ELF-1 (cell line): Measurements from ENCODE around the gene PITPNC1.
"Not testable (repeated sequence)": the region's sequence is repeated elsewhere in the genome, so short reads cannot be mapped to it uniquely, and the experiment has no call there.

Experiments used
- DNase-seq: peaks from one replicate; pipeline ENCODE4 v3.0.0-alpha.2; 2016; ENCODE audit warnings: low read depth, low spot score

Gene PITPNC1

GRCh38 chr17:67461228-67461780 lies 84.2 kb downstream of the PITPNC1 start:
- DNase-seq: no peak

- no peak for DNase-seq
Observed at GRCh38 chr17:67461876-67462275, 84.8 kb downstream of the PITPNC1 start.

- no peak for DNase-seq
Observed at GRCh38 chr17:67466251-67466796, 89.2 kb downstream of the PITPNC1 start.

DNA sequence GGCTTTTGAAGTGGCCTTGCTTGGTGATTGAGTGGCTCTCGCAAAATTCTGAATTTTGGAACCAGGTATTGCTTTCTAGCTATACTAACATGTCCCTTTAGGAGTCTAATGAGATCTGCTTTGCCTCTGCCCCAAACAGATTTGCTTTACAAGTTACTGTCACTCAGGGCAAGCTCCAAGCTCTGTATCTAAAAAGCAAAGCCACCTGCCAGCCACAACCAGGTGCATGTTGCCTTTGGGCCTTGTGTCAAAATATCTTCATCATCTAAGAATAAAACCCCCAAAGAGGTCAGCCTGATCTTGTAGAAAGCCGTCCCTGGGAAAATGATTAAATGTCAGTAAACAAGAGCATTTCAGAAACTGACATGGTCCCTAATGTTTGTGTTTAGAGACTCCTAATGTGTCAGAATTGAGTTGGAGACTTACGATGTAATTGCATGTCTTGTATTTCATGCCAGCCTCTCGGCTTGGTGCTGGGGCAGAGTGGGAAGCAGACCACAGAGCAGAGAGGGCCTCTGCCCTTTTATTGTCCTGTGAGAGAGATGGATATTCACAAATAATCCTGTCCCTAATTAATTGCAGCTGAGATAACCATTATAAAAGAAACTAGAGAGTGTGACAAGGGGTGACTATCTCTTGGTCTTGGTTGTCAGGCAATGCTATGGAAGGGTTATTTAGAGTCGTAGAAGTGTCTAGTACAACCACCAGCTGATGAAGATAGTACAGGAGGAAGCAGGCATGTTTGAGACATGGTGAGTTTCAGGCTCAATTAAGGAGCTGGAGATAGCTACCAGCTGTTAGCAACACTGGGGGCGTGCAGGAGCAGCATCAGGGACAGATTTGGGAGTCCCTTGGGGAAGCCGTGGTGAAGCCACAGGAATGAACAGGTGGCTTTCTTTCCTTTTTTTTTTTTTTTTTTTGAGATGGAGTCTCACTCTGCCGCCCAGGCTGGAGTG lies 90.7 kb downstream of the PITPNC1 start:
- no peak for DNase-seq

DNA sequence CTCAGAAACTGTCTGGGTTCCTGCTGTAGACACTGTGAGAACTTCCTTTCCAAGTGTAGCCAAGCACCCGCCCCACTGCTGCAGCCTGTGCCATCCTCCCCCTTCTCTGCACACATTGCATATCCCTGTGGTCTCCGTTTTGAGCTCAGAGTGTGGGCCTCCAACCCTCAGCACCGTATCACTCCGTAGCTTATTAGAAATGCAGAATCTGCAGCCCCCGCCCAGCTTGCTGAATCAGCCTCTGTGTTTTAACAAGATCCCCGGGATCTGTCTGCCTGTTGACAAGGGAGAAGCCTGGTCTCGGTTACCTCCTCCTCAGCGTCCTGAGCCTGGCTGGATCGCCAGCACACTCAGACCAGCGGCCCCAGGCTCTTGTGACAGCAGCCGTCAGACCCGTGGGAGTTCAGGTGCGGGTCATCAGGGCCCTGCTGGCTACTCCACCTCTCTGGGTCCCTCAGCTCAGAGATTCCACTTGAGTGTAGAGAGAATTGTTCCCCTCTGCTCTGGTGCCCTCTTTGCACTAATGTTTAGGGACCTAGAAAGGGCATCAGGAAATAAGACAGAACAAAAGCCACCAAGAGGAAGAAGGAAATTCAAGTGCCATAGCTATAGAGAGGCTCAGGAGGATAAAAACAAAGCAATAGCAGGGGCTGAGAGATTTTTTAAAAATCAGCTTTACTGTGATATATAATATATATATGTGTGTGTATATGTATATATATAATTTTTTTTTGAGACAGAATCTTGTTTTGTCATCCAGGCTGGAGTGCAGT lies 92.3 kb downstream of the PITPNC1 start:
- peak; percentile 76 for DNase-seq

GRCh38 chr17:67470163-67470562 lies 93.1 kb downstream of the PITPNC1 start:
- DNase-seq: no peak

GRCh38 chr17:67471118-67471517 lies 94.0 kb downstream of the PITPNC1 start:
- no peak for DNase-seq

- DNase-seq: not testable (repeated sequence)
Observed at GRCh38 chr17:67472606-67473005, 95.5 kb downstream of the PITPNC1 start.

DNA sequence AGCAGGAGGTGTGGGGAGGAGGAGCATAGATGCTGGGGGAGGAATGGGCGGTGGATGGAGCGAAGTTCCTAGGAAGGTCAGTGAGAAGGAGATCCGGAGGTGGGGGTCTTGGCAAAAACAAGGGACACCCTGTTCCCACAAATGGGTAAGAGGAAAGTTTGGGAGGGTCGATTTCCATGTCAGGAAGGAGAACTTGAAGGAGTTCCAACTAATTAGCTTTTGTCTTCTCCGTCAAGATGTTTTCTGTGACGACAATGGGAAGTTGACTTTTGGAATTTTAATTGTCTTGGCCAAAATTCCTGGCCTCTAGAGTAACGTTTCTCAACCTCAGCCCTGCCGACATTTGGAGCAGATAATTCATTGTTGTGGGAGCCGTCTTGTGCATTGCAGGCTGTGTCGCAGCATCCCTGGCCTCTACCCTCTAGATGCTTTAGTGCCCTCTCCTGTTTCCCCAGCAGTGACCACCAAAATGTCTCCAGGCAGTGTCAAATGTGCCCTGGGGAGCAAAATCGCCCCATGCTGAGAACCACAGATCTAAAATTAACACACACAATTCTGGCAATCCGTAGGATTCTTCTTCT lies 97.1 kb downstream of the PITPNC1 start:
- DNase-seq: peak; percentile 32

DNA sequence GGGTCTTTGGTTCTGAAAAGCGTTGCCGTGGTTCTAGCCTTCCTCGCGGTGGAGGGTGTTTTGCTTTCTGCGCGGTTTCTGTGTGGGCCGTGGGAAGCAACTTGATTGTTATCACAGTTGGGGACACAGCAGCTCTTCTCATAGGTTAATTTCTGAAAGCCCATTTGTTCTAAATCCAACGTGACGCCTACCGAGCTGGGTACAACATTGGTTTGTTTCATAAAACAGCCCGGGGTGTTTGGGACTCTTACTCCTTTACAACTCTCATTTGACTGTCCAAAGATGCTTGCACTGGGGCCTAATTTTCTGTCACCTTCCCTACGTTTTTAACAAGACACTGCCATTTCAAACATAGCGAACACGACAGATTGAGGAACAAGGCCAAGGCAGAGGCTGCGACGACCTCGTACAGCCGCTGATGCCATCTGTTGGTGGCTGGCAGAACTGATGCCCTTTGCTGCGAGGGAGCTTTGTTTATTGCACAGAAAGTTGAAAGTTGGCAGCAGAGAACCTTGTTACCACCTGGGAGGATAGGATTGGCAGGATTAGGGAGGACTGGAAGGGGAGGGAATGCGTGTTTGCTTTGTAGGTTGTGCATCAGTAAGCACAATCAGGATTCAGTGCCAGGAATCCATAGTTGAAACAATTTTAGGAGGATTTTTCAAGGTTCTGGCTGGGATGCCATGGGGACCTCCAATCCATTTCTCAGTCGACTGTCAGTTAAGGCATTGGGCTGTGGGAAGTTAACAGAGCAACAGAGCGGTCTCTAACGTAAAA lies 98.3 kb downstream of the PITPNC1 start:
- peak; percentile 77 for DNase-seq

- no peak for DNase-seq
Observed at GRCh38 chr17:67476787-67477335, 99.8 kb downstream of the PITPNC1 start.

DNA sequence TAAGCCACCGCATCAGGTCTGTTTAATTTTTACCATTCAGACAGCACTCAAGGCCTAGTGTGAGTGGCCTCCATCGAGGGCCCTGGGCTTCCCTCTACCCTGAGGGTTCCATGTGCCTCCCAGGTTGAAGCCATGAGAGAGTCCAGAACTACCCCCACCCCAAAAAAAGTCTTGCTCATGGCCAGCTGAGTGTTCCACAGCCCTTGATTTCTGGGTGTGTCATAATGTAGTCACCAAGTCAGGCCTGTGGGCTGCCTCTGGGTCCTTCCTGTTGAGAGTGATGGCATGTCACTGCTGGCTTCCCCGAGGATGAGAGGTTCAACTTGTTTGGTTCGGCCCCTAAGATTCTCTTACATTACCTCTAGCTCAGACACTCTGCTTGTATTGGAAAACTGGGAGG lies 100.6 kb downstream of the PITPNC1 start:
- no peak for DNase-seq

DNA sequence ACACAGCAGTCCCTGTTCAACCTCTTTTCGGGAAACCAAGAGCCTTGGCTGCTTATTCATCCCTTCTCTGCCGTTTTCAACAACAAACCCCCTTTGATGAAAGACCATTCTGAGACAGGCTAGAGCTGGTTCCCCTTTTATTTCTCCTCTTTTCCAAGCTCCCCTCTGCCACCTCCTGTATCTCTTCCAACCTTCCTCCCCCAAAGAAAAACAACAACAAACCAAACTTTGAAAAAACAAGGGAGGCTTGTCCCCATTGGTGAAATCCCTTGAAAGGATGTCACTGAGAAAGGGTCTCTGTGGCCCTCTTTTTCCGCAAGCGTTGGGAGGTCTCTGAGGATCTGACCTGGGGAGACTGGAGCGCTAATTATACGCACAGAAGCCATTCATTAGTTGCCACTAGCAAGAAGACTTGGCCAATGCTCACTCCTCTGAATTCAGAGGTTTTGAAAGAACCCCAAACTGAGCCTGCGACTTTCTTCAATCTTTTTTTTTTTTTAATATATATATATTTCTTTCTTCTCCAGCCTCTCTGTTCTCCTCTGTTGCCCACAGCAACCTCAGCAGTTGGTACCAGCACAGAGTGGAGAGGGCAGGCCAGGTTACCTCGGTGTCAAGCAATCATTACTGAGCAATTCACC lies 101.4 kb downstream of the PITPNC1 start:
- DNase-seq: no peak

- no peak for DNase-seq
Observed at GRCh38 chr17:67479148-67479547, 102.1 kb downstream of the PITPNC1 start.

GRCh38 chr17:67480959-67481358 lies 103.9 kb downstream of the PITPNC1 start:
- DNase-seq: not testable (repeated sequence)

- no peak for DNase-seq
Observed at GRCh38 chr17:67481808-67482207, 104.7 kb downstream of the PITPNC1 start.

DNA sequence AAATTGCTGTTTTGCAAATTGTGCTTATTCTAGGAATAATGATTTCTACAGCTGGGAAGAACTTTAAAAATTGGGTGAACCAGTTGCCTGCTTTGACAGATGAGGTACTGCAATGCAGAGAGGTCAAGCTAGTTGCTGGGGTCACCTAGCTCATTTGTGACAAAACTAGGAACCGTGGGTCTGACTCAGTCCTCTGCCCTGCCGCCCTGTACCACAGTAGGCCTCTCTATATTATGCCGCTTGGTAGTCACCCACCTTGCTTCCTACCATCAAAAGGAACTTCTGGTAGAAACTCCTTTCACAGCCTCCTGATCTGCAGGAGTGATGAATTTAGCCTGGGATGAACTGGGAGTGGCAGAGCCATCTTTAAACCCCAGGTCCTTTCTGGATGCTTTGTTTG lies 105.7 kb downstream of the PITPNC1 start:
- no peak for DNase-seq

DNA sequence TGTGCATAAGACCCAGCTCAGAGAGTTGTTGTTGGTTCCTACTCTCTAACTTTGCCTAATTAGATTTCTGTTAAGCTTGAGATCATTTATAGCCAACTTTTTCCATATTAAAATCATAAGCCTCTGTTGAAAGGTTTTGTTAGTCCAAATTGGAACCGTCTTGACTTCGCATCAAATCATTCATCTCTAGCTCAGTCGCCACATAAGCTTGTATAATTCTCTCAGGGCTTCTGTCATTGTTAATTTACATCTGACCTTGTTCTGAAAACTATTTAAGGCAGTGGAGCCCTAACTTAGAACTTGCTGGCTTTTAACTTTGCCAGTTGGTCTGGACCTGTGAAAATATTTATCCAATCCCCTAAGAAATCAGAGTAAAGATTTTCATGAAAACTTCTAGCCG lies 107.2 kb downstream of the PITPNC1 start:
- DNase-seq: no peak

DNA sequence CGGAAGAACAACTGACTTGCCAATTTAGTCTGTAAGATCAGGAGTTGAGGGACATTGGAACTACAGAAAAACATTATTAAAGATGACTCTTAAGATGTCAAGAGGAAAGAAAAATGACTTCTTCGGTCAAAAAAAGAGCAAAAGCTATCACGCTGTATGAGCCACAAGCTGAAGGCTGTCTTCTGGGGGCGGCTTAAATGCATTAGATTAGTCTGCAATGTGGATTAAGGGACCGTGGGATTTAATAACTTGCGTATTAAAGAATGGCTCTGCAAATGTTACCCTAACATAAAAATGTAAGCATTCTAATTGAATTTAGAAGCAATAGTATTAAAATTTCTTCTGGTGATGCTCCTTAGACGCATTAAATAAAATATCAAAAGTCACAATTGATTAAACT lies 108.6 kb downstream of the PITPNC1 start:
- DNase-seq: no peak

DNA sequence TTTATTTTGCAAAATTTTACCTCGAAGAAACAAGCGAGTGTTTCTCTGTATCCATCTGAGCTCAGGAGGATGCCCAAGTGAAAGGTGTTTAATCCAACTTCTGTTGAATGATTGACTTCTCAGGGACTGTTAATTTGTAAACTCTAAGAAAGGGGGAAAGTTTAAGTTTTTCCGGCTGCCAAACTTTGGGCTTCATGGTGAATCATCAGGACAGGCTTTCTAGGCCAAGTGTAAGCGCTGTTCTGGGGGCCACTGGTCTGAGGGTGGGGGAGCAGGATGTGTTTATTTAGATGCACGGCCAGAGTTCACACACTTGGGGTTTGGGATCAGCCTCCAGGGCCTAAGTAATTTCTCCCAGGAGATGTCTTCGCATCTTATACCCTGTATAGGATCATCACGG lies 110.4 kb downstream of the PITPNC1 start:
- DNase-seq: no peak
